NB4 (cell line): ENCODE results near the gene FKBP1B.

Source experiments
- MYC ChIP-seq: IDR thresholded peaks from 2 replicates; pipeline ENCODE4 v1.6.1; 2011; ENCODE audit warnings: low read depth, low read length
- POLR2A ChIP-seq: IDR thresholded peaks from 2 replicates; pipeline ENCODE4 v1.6.1; 2011; ENCODE audit warnings: mild to moderate bottlenecking; ENCODE audit not compliant: insufficient read length; ENCODE audit errors: extremely low read depth
- TF ChIP-seq, protein P1 (sequence below): IDR thresholded peaks from one replicate; pipeline ENCODE4 v1.5.1; 2012; ENCODE audit warnings: low read depth, low read length
- TF ChIP-seq, protein P2 (sequence below): IDR thresholded peaks from 2 replicates; pipeline ENCODE4 v1.6.1; 2011; ENCODE audit warnings: low read depth, low read length

DNA sequence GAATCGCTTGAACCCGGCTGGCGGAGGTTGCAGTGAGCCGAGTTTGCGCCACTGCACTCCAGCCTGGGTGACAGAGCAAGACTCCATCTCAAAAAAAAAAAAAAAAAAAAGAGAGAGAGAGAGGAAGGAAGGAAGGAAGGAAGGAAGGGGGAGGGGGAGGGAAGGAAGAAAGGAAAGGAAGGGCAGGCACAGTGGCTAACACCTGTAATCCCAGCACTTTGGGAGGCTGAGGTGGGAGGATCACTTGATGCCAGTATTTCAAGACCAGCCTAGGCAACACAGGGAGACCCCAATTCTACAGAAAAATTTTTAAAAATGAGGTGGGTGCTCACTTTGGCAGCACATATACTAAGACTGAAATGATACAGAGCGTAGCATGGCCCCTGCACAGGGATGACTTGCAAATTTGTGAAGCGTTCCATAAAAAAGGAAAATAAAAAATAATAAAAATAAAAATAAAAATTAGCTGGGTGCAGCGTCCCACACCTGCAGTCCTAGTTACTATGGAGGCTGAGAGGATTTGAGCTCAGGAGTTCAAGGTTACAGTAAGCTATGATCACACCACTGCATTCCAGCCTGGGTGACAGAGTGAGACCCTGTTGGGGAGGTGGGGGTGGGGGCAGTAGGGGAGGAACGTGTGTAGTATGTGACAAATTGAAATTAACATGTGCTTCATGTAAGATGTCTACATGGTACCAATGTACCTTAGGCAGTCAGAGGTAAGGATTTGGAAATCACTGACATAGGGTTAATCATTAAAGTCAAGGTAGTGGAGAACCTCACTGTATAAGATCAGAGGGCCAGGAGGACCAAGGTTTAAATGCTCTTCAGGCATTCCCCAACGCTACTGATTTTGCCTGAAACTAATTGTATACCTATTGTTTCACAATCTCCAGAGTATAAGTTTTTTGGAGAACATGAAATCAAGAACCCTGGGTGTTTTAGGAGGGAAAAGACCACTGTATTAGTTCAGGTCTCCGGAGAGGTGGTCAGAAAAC, 3.7 kb upstream of the FKBP1B start:
- TF ChIP-seq, protein P1, sequence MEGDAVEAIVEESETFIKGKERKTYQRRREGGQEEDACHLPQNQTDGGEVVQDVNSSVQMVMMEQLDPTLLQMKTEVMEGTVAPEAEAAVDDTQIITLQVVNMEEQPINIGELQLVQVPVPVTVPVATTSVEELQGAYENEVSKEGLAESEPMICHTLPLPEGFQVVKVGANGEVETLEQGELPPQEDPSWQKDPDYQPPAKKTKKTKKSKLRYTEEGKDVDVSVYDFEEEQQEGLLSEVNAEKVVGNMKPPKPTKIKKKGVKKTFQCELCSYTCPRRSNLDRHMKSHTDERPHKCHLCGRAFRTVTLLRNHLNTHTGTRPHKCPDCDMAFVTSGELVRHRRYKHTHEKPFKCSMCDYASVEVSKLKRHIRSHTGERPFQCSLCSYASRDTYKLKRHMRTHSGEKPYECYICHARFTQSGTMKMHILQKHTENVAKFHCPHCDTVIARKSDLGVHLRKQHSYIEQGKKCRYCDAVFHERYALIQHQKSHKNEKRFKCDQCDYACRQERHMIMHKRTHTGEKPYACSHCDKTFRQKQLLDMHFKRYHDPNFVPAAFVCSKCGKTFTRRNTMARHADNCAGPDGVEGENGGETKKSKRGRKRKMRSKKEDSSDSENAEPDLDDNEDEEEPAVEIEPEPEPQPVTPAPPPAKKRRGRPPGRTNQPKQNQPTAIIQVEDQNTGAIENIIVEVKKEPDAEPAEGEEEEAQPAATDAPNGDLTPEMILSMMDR, result no peak
- TF ChIP-seq POLR2A (no peak), MYC (no peak)
- TF ChIP-seq, protein P2, sequence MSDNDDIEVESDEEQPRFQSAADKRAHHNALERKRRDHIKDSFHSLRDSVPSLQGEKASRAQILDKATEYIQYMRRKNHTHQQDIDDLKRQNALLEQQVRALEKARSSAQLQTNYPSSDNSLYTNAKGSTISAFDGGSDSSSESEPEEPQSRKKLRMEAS, result no peak
